ENCODE results near the gene ITIH5.

ITIH5 gene

GRCh38 chr10:7590271-7590670 lies 76.5 kb downstream of the ITIH5 start:
- in situ Hi-C loops (cut with HindIII; ENCODE audit: low sequenced_read_pairs), result no loop called here

- in situ Hi-C loops (cut with HindIII; ENCODE audit: low sequenced_read_pairs), result no loop called here
Observed at GRCh38 chr10:7589748-7590147, 77.0 kb downstream of the ITIH5 start.

GRCh38 chr10:7587865-7588188 lies 78.9 kb downstream of the ITIH5 start:
- in situ Hi-C loops (cut with HindIII; ENCODE audit: low sequenced_read_pairs), result no loop called here

- in situ Hi-C loops (cut with HindIII; ENCODE audit: low sequenced_read_pairs), result no loop called here
Observed at GRCh38 chr10:7587168-7587864, 79.5 kb downstream of the ITIH5 start.

- in situ Hi-C loops (cut with HindIII; ENCODE audit: low sequenced_read_pairs), result no loop called here
Observed at GRCh38 chr10:7585228-7585627, 81.5 kb downstream of the ITIH5 start.

- in situ Hi-C loops (cut with HindIII; ENCODE audit: low sequenced_read_pairs), result no loop called here
Observed at GRCh38 chr10:7583626-7584025, 83.1 kb downstream of the ITIH5 start.

- in situ Hi-C loops (cut with HindIII; ENCODE audit: low sequenced_read_pairs), result no loop called here
Observed at GRCh38 chr10:7580520-7580919, 86.2 kb downstream of the ITIH5 start.

GRCh38 chr10:7579681-7580080 lies 87.1 kb downstream of the ITIH5 start:
- in situ Hi-C loops (cut with HindIII; ENCODE audit: low sequenced_read_pairs), result no loop called here

GRCh38 chr10:7577579-7577978 lies 89.2 kb downstream of the ITIH5 start:
- in situ Hi-C loops (cut with HindIII; ENCODE audit: low sequenced_read_pairs), result no loop called here

- in situ Hi-C loops (cut with HindIII; ENCODE audit: low sequenced_read_pairs), result no loop called here
Observed at GRCh38 chr10:7577176-7577575, 89.6 kb downstream of the ITIH5 start.

- in situ Hi-C loops (cut with HindIII; ENCODE audit: low sequenced_read_pairs), result no loop called here
Observed at GRCh38 chr10:7576340-7576739, 90.4 kb downstream of the ITIH5 start.

- in situ Hi-C loops (cut with HindIII; ENCODE audit: low sequenced_read_pairs), result loop anchor here (5.0 kb wide), 1 partner anchor 35 kb away; no protein-coding TSS in a partner anchor
Observed at GRCh38 chr10:7572391-7572790, 94.4 kb downstream of the ITIH5 start.

- in situ Hi-C loops (cut with HindIII; ENCODE audit: low sequenced_read_pairs), result loop anchor here (5.0 kb wide), 1 partner anchor 35 kb away; no protein-coding TSS in a partner anchor
Observed at GRCh38 chr10:7571981-7572380, 94.8 kb downstream of the ITIH5 start.

GRCh38 chr10:7567911-7568620 lies 98.7 kb downstream of the ITIH5 start:
- in situ Hi-C loops (cut with HindIII; ENCODE audit: low sequenced_read_pairs), result no loop called here

- in situ Hi-C loops (cut with HindIII; ENCODE audit: low sequenced_read_pairs), result no loop called here
Observed at GRCh38 chr10:7566891-7567290, 99.9 kb downstream of the ITIH5 start.

- in situ Hi-C loops (cut with HindIII; ENCODE audit: low sequenced_read_pairs), result no loop called here
Observed at GRCh38 chr10:7565871-7566270, 100.9 kb downstream of the ITIH5 start.

- in situ Hi-C loops (cut with HindIII; ENCODE audit: low sequenced_read_pairs), result no loop called here
Observed at GRCh38 chr10:7563770-7564169, 103.0 kb downstream of the ITIH5 start.

GRCh38 chr10:7563368-7563767 lies 103.4 kb downstream of the ITIH5 start:
- in situ Hi-C loops (cut with HindIII; ENCODE audit: low sequenced_read_pairs), result no loop called here

- in situ Hi-C loops (cut with HindIII; ENCODE audit: low sequenced_read_pairs), result no loop called here
Observed at GRCh38 chr10:7561985-7562384, 104.8 kb downstream of the ITIH5 start.

GRCh38 chr10:7561216-7561893 lies 105.4 kb downstream of the ITIH5 start:
- in situ Hi-C loops (cut with HindIII; ENCODE audit: low sequenced_read_pairs), result no loop called here

- in situ Hi-C loops (cut with HindIII; ENCODE audit: low sequenced_read_pairs), result no loop called here
Observed at GRCh38 chr10:7560519-7560918, 106.2 kb downstream of the ITIH5 start.

- in situ Hi-C loops (cut with HindIII; ENCODE audit: low sequenced_read_pairs), result no loop called here
Observed at GRCh38 chr10:7559386-7559785, 107.4 kb downstream of the ITIH5 start.

All from endothelial cell of hepatic sinusoid (primary cell).